HFF-Myc (cell line): ENCODE measurements around the gene TEX51.
A peak's percentile ranks its signal among the peaks of the same experiment; 100 is the strongest.

Experiments used
- DNase-seq: peaks from one replicate; pipeline ENCODE4 v3.0.0-alpha.2; 2011; ENCODE audit warnings: low read depth; ENCODE audit errors: extremely low read depth
- H3K4me3 ChIP-seq: replicated peaks from 2 replicates; pipeline ENCODE4 v1.5.1; 2011; ENCODE audit warnings: low read depth, mild to moderate bottlenecking, control low read depth, low read length
- CTCF ChIP-seq: IDR thresholded peaks from 2 replicates; pipeline ENCODE4 v1.5.1; 2012; ENCODE audit warnings: mild to moderate bottlenecking, low read depth, low read length, control low read depth; ENCODE audit errors: missing control alignments

The TEX51 gene

GRCh38 chr2:126942427-126943203 is 43.9 kb downstream of the TEX51 start:
- no peak overlapping the region for H3K4me3 ChIP-seq
- DNase-seq = no peak
- TF ChIP-seq CTCF = no peak

GRCh38 chr2:126943612-126944348 is 45.1 kb downstream of the TEX51 start:
- no peak overlapping the region for H3K4me3 ChIP-seq
- TF ChIP-seq CTCF = no peak
- DNase-seq = no peak

- no peak for DNase-seq
- no peak overlapping the region for H3K4me3 ChIP-seq
- no peak for TF ChIP-seq CTCF
These were observed 46.4 kb downstream of the TEX51 start for GRCh38 chr2:126945118-126945517.

- peak; percentile 12 for DNase-seq
- TF ChIP-seq CTCF = no peak
- no peak overlapping the region for H3K4me3 ChIP-seq
These were observed 47.8 kb downstream of the TEX51 start for GRCh38 chr2:126946318-126947102.

- no peak for TF ChIP-seq CTCF
- no peak for DNase-seq
- no peak overlapping the region for H3K4me3 ChIP-seq
These were observed 48.4 kb downstream of the TEX51 start for GRCh38 chr2:126947103-126947429.

- no peak overlapping the region for H3K4me3 ChIP-seq
These were observed 51.1 kb downstream of the TEX51 start for GRCh38 chr2:126949775-126950174.

More at GRCh38 chr2:126949775-126950174, 51.1 kb downstream of the TEX51 start:
- no peak for DNase-seq
- no peak for TF ChIP-seq CTCF
